HG02759 (cell line): Measurements from ENCODE around the gene UBAC2.
"Not testable (repeated sequence)": the region's sequence is repeated elsewhere in the genome, so short reads cannot be mapped to it uniquely, and the experiment has no call there.

Experiments used
- ATAC-seq: cut with Tn5 transposase; IDR thresholded peaks from one replicate; pipeline ENCODE4 v1.9.1; 2021; ENCODE audit warnings: mild to moderate bottlenecking, moderate library complexity; ENCODE audit not compliant: unreplicated experiment

The UBAC2 gene

GRCh38 chr13:99231721-99232120, 31.1 kb downstream of the UBAC2 start:
- peak; percentile 18 for ATAC-seq

- ATAC-seq: peak; percentile 83
These were observed 37.5 kb downstream of the UBAC2 start for GRCh38 chr13:99237981-99238662.

- ATAC-seq: no peak
These were observed 45.4 kb downstream of the UBAC2 start for GRCh38 chr13:99246100-99246499.

- not testable (repeated sequence) for ATAC-seq
These were observed 48.5 kb downstream of the UBAC2 start for GRCh38 chr13:99249178-99249577.

- not testable (repeated sequence) for ATAC-seq
These were observed 49.0 kb downstream of the UBAC2 start for GRCh38 chr13:99249606-99250005.

GRCh38 chr13:99250982-99251825, 50.5 kb downstream of the UBAC2 start:
- no peak for ATAC-seq

GRCh38 chr13:99251921-99252320, 51.3 kb downstream of the UBAC2 start:
- ATAC-seq: no peak

GRCh38 chr13:99254830-99255229, 54.2 kb downstream of the UBAC2 start:
- no peak for ATAC-seq

GRCh38 chr13:99255271-99255670, 54.6 kb downstream of the UBAC2 start:
- no peak for ATAC-seq

- no peak for ATAC-seq
These were observed 55.6 kb downstream of the UBAC2 start for GRCh38 chr13:99256283-99256682.

- no peak for ATAC-seq
These were observed 56.1 kb downstream of the UBAC2 start for GRCh38 chr13:99256709-99257108.

- no peak for ATAC-seq
These were observed 56.6 kb downstream of the UBAC2 start for GRCh38 chr13:99257291-99257690.

- peak; percentile 88 for ATAC-seq
These were observed 57.7 kb downstream of the UBAC2 start, which contains the start of gene GPR18 for GRCh38 chr13:99258210-99258860. Gene GPR18 (minus strand): TSS chr13:99258379. CDS start chr13:99255872, 2,507 bp downstream.

GRCh38 chr13:99258946-99259345, 58.3 kb downstream of the UBAC2 start:
- ATAC-seq: peak; percentile 56

GRCh38 chr13:99260216-99260615, 59.6 kb downstream of the UBAC2 start:
- ATAC-seq: no peak

- ATAC-seq: no peak
These were observed 60.4 kb downstream of the UBAC2 start for GRCh38 chr13:99261059-99261458.

- no peak for ATAC-seq
These were observed 62.6 kb downstream of the UBAC2 start for GRCh38 chr13:99263126-99263785.

- ATAC-seq: no peak
These were observed 63.4 kb downstream of the UBAC2 start for GRCh38 chr13:99264051-99264450.

GRCh38 chr13:99265162-99265800, 64.6 kb downstream of the UBAC2 start:
- ATAC-seq: no peak

- ATAC-seq: no peak
These were observed 65.3 kb downstream of the UBAC2 start for GRCh38 chr13:99265821-99266426.
